HepG2 (cell line): ENCODE data around the gene CDK14. TPM values are rescaled to one million over a fixed set of nuclear protein-coding genes. Genes with fewer than 3 reads are reported as not detected.

ENCODE experiments used
- BRD4 ChIP-seq: sonication (generic); formaldehyde crosslinking; IDR thresholded peaks from 2 replicates; pipeline ENCODE4 v1.4.0; 2020; ENCODE audit warnings: missing genetic modification reagents
- HNF1A ChIP-seq, 2 experiments: sonication (generic) in 1 of 2; formaldehyde crosslinking in 1 of 2; IDR thresholded peaks; 2 replicates each; pipeline versions ENCODE4 v1.4.0 to v1.6.1; 2016 to 2020; ENCODE audit warnings: borderline replicate concordance in 1 of 2, low read depth in 1 of 2, mild to moderate bottlenecking in 1 of 2, missing genetic modification reagents in 1 of 2
- MNT ChIP-seq: fragments of 450-650 bp; IDR thresholded peaks from 2 replicates; pipeline ENCODE4 v1.6.1; 2016
- NCOA2 ChIP-seq: sonication (generic); formaldehyde crosslinking; IDR thresholded peaks from 2 replicates; pipeline ENCODE4 v1.8.0; 2022; ENCODE audit warnings: inconsistent platforms
- PRDM10 ChIP-seq: sonication (generic); formaldehyde crosslinking; IDR thresholded peaks from 2 replicates; pipeline ENCODE4 v1.4.0; 2020; ENCODE audit warnings: low read depth, missing genetic modification reagents
- THYN1 ChIP-seq: sonication (generic); formaldehyde crosslinking; IDR thresholded peaks from 2 replicates; pipeline ENCODE4 v1.8.1; 2023; ENCODE audit warnings: low read depth, mild to moderate bottlenecking, moderate library complexity, missing genetic modification reagents, borderline replicate concordance
- ZBTB14 ChIP-seq: sonication (generic); formaldehyde crosslinking; IDR thresholded peaks from 2 replicates; pipeline ENCODE4 v1.4.0; 2020; ENCODE audit warnings: missing genetic modification reagents
- ZNF704 ChIP-seq: sonication (generic); formaldehyde crosslinking; IDR thresholded peaks from 2 replicates; pipeline ENCODE4 v1.8.1; 2023; ENCODE audit warnings: mild to moderate bottlenecking, inconsistent platforms, moderate library complexity, missing genetic modification reagents, borderline replicate concordance
- polyA plus RNA-seq, 8 experiments: library from polyadenylated mRNA; depleted of rRNA in 3 of 8; stranded (reverse) in 7 of 8; unstranded in 1 of 8; fragments of >200 nt; fragmentation: Illumina TruSeq in 4 of 8; extraction: Trizol in 4 of 8; gene quantifications; 2 replicates each; pipeline versions ENCODE4 v1.2.1 to v1.2.3, GENCODE V29; 2011 to 2016; ENCODE audit warnings: low read depth in 4 of 8, missing spikeins in 1 of 8, mixed read lengths in 1 of 8; ENCODE audit not compliant: insufficient read depth in 1 of 8
- total RNA-seq, 5 experiments: library from RNA; depleted of rRNA; stranded (reverse); fragments of >200 nt; fragmentation: Illumina TruSeq; extraction: Trizol; gene quantifications; 2 replicates each; pipeline ENCODE4 v1.2.3, GENCODE V29; 2016; ENCODE audit warnings: low read depth in 1 of 5

CDK14 gene
- total and polyA plus RNA-seq, 2 of the 13 experiments (the other 11 are each of a cell fraction or from before 2014, with no cell fraction given), result 0.26 to 0.71 TPM

GRCh38 chr7:91164506-91164905 lies 568.4 kb downstream of the CDK14 start (continued):
- TF ChIP-seq HNF1A (IDR thresholded peaks at IDR 0.05; ENCODE audit: low read depth) (no peak), HNF1A (CRISPR knock-in tag; IDR thresholded peaks at IDR 0.05; ENCODE audit: borderline replicate concordance) (no peak), BRD4 (CRISPR knock-in tag) (no peak), NCOA2 (CRISPR knock-in tag) (no peak), PRDM10 (CRISPR knock-in tag) (no peak), THYN1 (CRISPR knock-in tag) (no peak), MNT (no peak), ZNF704 (CRISPR knock-in tag) (no peak), ZBTB14 (CRISPR knock-in tag) (no peak)
